A549 (cell line): ENCODE measurements around the gene RASGRP2. TPM values are rescaled to one million over a fixed set of nuclear protein-coding genes. Genes with fewer than 3 reads are reported as not detected.

ENCODE experiments used
- ATAC-seq, 2 experiments: fragments of 200-7000 bp in 1 of 2; fragments of >200 bp in 1 of 2; cut with Nextera tagmentation in 1 of 2; cut with Tn5 transposase in 1 of 2; 3 replicates each; pipeline versions ENCODE4 v1.8.0 to v1.9.1; 2018 to 2020; ENCODE audit warnings: mild to moderate bottlenecking in 1 of 2, moderate library complexity in 1 of 2
- CTCF ChIA-PET: fragments of 300-600 bp; sonication (Branson Sonifier 250); formaldehyde crosslinking; extraction: SDS; loops from one replicate; lab custom pipeline; 2021; ENCODE audit warnings: antibody characterized with exemption, inconsistent platforms; lab: Yijun Ruan, JAX
- POLR2A ChIA-PET: fragments of 350-600 bp; formaldehyde crosslinking; extraction: SDS; loops from one replicate; lab custom pipeline; 2021; ENCODE audit warnings: antibody characterized with exemption, inconsistent platforms; lab: Yijun Ruan, JAX
- DNase-seq, 2 experiments: peaks; one replicate each; pipeline versions ENCODE4 v3.0.0 to v3.0.0-alpha.2; 2011 to 2016; ENCODE audit warnings: low read depth in 1 of 2, low spot score in 1 of 2
- FAIRE-seq: peaks from 2 replicates; lab custom pipeline; 2011; peaks lifted over from hg19 to GRCh38; lab: Jason Lieb, UNC
- H3K27ac ChIP-seq, 2 experiments: fragments of >200 bp; sonication (Bioruptor Twin); formaldehyde crosslinking; 3 replicates each; pipeline ENCODE4 v1.5.1; 2016 to 2017
- H3K4me1 ChIP-seq: fragments of >200 bp; sonication (Bioruptor Twin); formaldehyde crosslinking; 3 replicates; pipeline ENCODE4 v1.6.1; 2016
- H3K4me2 ChIP-seq: fragments of >200 bp; sonication (Bioruptor Twin); formaldehyde crosslinking; 3 replicates; pipeline ENCODE4 v1.6.1; 2016
- H3K4me3 ChIP-seq: fragments of >200 bp; sonication (Bioruptor Twin); formaldehyde crosslinking; 3 replicates; pipeline ENCODE4 v1.5.1; 2016
- H3K9me3 ChIP-seq: fragments of >200 bp; sonication (Bioruptor Twin); formaldehyde crosslinking; 3 replicates; pipeline ENCODE4 v1.6.1; 2016
- ATOH8 ChIP-seq: fragments of 250-450 bp; sonication (Bioruptor Pico); IDR thresholded peaks from 2 replicates; pipeline ENCODE4 v1.5.0; 2020; ENCODE audit warnings: low read depth, mild to moderate bottlenecking, moderate library complexity
- BHLHE40 ChIP-seq: IDR thresholded peaks from 2 replicates; pipeline ENCODE4 v1.6.1; 2012; ENCODE audit warnings: low read depth, low read length, inconsistent platforms
- CHD2 ChIP-seq: fragments of 150-350 bp; IDR thresholded peaks from 2 replicates; pipeline ENCODE4 v1.6.1; 2014; ENCODE audit warnings: low read length; ENCODE audit not compliant: partially characterized antibody
- CHD4 ChIP-seq: fragments of 200-600 bp; sonication (generic); IDR thresholded peaks from 2 replicates; pipeline ENCODE4 v1.6.1; 2016; ENCODE audit warnings: antibody characterized with exemption, mild to moderate bottlenecking, borderline replicate concordance
- CTCF ChIP-seq: fragments of >200 bp; sonication (Bioruptor Twin); formaldehyde crosslinking; IDR thresholded peaks from 3 replicates; pipeline ENCODE4 v1.5.1; 2016
- E2F6 ChIP-seq: IDR thresholded peaks from 2 replicates; pipeline ENCODE4 v1.6.1; 2012; ENCODE audit warnings: low read depth, borderline replicate concordance
- EHF ChIP-seq: fragments of 250-450 bp; sonication (Bioruptor Pico); IDR thresholded peaks from 2 replicates; pipeline ENCODE4 v1.5.0; 2020; ENCODE audit warnings: mild to moderate bottlenecking
- ESRRA ChIP-seq: fragments of 150-350 bp; IDR thresholded peaks from 2 replicates; pipeline ENCODE4 v1.6.1; 2014; ENCODE audit warnings: mild to moderate bottlenecking, low read length, borderline replicate concordance
- FOSB ChIP-seq: fragments of 250-450 bp; sonication (Bioruptor Pico); IDR thresholded peaks from 2 replicates; pipeline ENCODE4 v1.5.0; 2020; ENCODE audit warnings: mild to moderate bottlenecking, moderate library complexity
- FOXS1 ChIP-seq: fragments of 250-450 bp; sonication (Bioruptor Pico); IDR thresholded peaks from 2 replicates; pipeline ENCODE4 v1.5.0; 2020; ENCODE audit warnings: mild to moderate bottlenecking, moderate library complexity
- GATA3 ChIP-seq: IDR thresholded peaks from 2 replicates; pipeline ENCODE4 v1.6.1; 2012; ENCODE audit warnings: borderline replicate concordance
- HOXA7 ChIP-seq: fragments of 250-450 bp; sonication (Bioruptor Pico); IDR thresholded peaks from 2 replicates; pipeline ENCODE4 v1.5.0; 2020; ENCODE audit warnings: mild to moderate bottlenecking, moderate library complexity
- HOXB5 ChIP-seq: fragments of 250-450 bp; sonication (Bioruptor Pico); IDR thresholded peaks from 2 replicates; pipeline ENCODE4 v1.5.0; 2020; ENCODE audit warnings: mild to moderate bottlenecking, moderate library complexity
- JUNB ChIP-seq: fragments of >200 bp; sonication (Bioruptor Twin); formaldehyde crosslinking; IDR thresholded peaks from 2 replicates; pipeline ENCODE4 v1.6.1; 2016
- KDM1A ChIP-seq: fragments of 200-600 bp; sonication (generic); IDR thresholded peaks from 2 replicates; pipeline ENCODE4 v1.6.1; 2016; ENCODE audit warnings: low read depth, mild to moderate bottlenecking
- KDM5A ChIP-seq: fragments of 200-600 bp; sonication (generic); IDR thresholded peaks from 2 replicates; pipeline ENCODE4 v1.6.1; 2016; ENCODE audit warnings: antibody characterized with exemption, mild to moderate bottlenecking
- MAFK ChIP-seq: fragments of 450-650 bp; IDR thresholded peaks from 2 replicates; pipeline ENCODE4 v1.6.1; 2014; ENCODE audit not compliant: partially characterized antibody
- MAZ ChIP-seq: fragments of 150-350 bp; IDR thresholded peaks from 2 replicates; pipeline ENCODE4 v1.6.1; 2014; ENCODE audit warnings: antibody characterized with exemption, low read depth, low read length, borderline replicate concordance
- MYC ChIP-seq: IDR thresholded peaks from 2 replicates; pipeline ENCODE4 v1.6.1; 2012; ENCODE audit warnings: mild to moderate bottlenecking, inconsistent platforms, low read length, improper control_type of control experiment, borderline replicate concordance
- NFE2L2 ChIP-seq: fragments of 150-350 bp; conservative IDR thresholded peaks from 2 replicates; pipeline ENCODE4 v1.6.1; 2014; ENCODE audit warnings: low read length
- PBX3 ChIP-seq: IDR thresholded peaks from 2 replicates; pipeline ENCODE4 v1.6.1; 2012
- POLR2A ChIP-seq: IDR thresholded peaks from 2 replicates; pipeline ENCODE4 v1.6.1; 2012; ENCODE audit warnings: mild to moderate bottlenecking, low read length
- RARB ChIP-seq: fragments of 250-450 bp; sonication (Bioruptor Pico); IDR thresholded peaks from 2 replicates; pipeline ENCODE4 v1.8.0; 2021; ENCODE audit warnings: mild to moderate bottlenecking, moderate library complexity
- RNF2 ChIP-seq: fragments of 200-600 bp; sonication (generic); IDR thresholded peaks from 2 replicates; pipeline ENCODE4 v1.6.1; 2016; ENCODE audit warnings: low read depth, mild to moderate bottlenecking, antibody characterized with exemption, moderate library complexity, borderline replicate concordance
- TFCP2L1 ChIP-seq: fragments of 250-450 bp; sonication (Bioruptor Pico); IDR thresholded peaks from 2 replicates; pipeline ENCODE4 v1.5.0; 2021; ENCODE audit warnings: mild to moderate bottlenecking
- ZFP36 ChIP-seq: fragments of 450-650 bp; IDR thresholded peaks from 2 replicates; pipeline ENCODE4 v1.6.1; 2014; ENCODE audit warnings: borderline replicate concordance; ENCODE audit not compliant: partially characterized antibody
- ZSCAN20 ChIP-seq: fragments of 250-450 bp; sonication (Bioruptor Pico); IDR thresholded peaks from 2 replicates; pipeline ENCODE4 v1.8.0; 2022; ENCODE audit warnings: mild to moderate bottlenecking, moderate library complexity
- WGBS: methylation state at CpG from one replicate; pipeline ENCODE4 v1.1.6; 2017; ENCODE audit errors: missing lambda C conversion rate; 5-methylcytosine and 5-hydroxymethylcytosine counted together
- polyA plus RNA-seq, 4 experiments: library from polyadenylated mRNA; depleted of rRNA in 3 of 4; stranded (reverse); fragments of >200 nt; fragmentation: RNase III in 1 of 4; extraction: RNeasy Plus Mini Kit Qiagen cat#74134 plus additional on column Dnase treatment in 1 of 4; gene quantifications; 2 replicates in 3 of 4; 3 replicates in 1 of 4; pipeline ENCODE4 v1.2.3, GENCODE V29; 2011 to 2017
- TF ChIP-seq, protein P1 (sequence below): fragments of 150-350 bp; IDR thresholded peaks from 2 replicates; pipeline ENCODE4 v1.6.1; 2014; ENCODE audit warnings: low read depth, mild to moderate bottlenecking, low read length
- TF ChIP-seq, protein P2 (sequence below): IDR thresholded peaks from 2 replicates; pipeline ENCODE4 v1.6.1; 2012

RASGRP2 gene
- polyA plus RNA-seq, 2 of the 4 experiments (the other 2 are of a cell fraction) = 0.88 to 0.89 TPM

DNA sequence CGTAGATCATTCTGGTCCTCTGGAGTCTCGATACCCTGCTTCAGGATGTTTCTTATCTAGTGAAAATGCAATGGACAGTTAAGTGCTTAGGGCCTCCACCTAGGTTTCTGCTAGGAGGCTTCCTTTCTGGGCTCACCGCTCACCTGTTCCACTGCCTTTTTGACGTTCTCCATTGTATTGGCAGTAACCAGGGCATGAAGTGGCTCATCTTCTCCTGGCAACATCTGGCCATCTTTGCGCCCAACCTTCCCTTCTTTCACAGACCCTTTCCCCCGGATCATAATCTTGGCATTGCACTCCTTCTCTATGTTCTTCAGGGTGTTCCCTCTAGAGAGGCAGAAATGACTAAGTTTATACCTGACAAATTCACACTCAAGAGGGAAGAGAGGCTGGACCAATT lies 25.3 kb upstream of the RASGRP2 start:
- DNase-seq = no peak
- no peak overlapping the region for H3K27ac ChIP-seq
- TF ChIP-seq PBX3 (no peak), CTCF (no peak), KDM1A (no peak), RNF2 (no peak), ZFP36 (no peak), ZSCAN20 (CRISPR knock-in tag) (no peak), MYC (no peak), HOXA7 (CRISPR knock-in tag) (no peak), BHLHE40 (no peak), MAZ (no peak), TFCP2L1 (CRISPR knock-in tag) (no peak), ATOH8 (CRISPR knock-in tag) (no peak)
- TF ChIP-seq, protein P1, sequence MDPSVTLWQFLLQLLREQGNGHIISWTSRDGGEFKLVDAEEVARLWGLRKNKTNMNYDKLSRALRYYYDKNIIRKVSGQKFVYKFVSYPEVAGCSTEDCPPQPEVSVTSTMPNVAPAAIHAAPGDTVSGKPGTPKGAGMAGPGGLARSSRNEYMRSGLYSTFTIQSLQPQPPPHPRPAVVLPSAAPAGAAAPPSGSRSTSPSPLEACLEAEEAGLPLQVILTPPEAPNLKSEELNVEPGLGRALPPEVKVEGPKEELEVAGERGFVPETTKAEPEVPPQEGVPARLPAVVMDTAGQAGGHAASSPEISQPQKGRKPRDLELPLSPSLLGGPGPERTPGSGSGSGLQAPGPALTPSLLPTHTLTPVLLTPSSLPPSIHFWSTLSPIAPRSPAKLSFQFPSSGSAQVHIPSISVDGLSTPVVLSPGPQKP = no peak
- 91% methylated on average over 6 of the region's 6 CpGs for WGBS
- H3K4me3 ChIP-seq = no peak overlapping the region
- ChIA-PET POLR2A (interaction anchor here (3.4 kb wide), 1 partner anchor 9 kb away, joined by 10 read pairs; the partner anchor contains the start of gene SF1), CTCF (interaction anchor here (1.0 to 2.5 kb wide), 2 partner anchors 26 to 36 kb away, joined by 6 to 11 read pairs; partner anchors contain the start of gene RASGRP2)
- no peaks in the 10 kb centered on the region for H3K9me3 ChIP-seq
- no peak for ATAC-seq
- no peak for FAIRE-seq
- peaks cover 16% of the 10 kb centered on the region; the same call in 2 of the 3 replicates for H3K4me1 ChIP-seq
- no peak overlapping the region for H3K4me2 ChIP-seq

DNA sequence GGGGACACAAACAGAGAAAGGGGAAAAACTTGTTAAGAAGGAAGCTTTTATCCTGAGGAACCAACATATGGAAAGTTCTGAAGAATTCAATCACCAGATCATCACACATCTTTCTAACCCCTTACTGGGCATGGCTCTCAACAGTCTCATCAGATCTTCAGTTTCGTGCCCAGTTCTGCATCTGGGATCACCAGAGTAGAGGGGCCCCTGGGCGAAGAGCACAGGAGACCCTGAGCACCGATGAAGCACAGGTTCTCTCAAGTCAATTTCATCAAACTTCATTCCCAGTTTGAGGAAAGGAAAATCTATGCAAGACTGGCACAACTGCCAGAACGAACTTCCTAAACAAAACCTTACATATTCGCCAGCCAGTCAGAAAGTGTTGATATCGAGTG lies 24.4 kb upstream of the RASGRP2 start:
- DNase-seq (no peak), ATAC-seq (peak in 1 of 2 experiments; percentile 5; a peak in 1 of 6 replicates), FAIRE-seq (no peak)
- 96% methylated on average over 6 of the region's 6 CpGs for WGBS
- no peak overlapping the region for H3K4me2 ChIP-seq
- no peak overlapping the region for H3K27ac ChIP-seq
- ChIA-PET POLR2A (interaction anchor here (3.4 kb wide), 1 partner anchor 10 kb away, joined by 10 read pairs; the partner anchor contains the start of gene SF1), CTCF (interaction anchor here (0.9 to 7.1 kb wide), 11 partner anchors 8 to 500 kb away, joined by 3 to 73 read pairs (median 4); partner anchors contain the start of genes PYGM and SF1)
- no peak overlapping the region for H3K4me3 ChIP-seq
- TF ChIP-seq POLR2A = no peak
- TF ChIP-seq EHF = no peak
- TF ChIP-seq FOSB (CRISPR knock-in tag) = no peak
- TF ChIP-seq, protein P2, sequence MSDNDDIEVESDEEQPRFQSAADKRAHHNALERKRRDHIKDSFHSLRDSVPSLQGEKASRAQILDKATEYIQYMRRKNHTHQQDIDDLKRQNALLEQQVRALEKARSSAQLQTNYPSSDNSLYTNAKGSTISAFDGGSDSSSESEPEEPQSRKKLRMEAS = no peak
- no peak for TF ChIP-seq KDM5A
- no peak for TF ChIP-seq RNF2
- TF ChIP-seq FOXS1 (CRISPR knock-in tag) = no peak
- TF ChIP-seq ZFP36 = no peak
- TF ChIP-seq RARB (CRISPR knock-in tag) = no peak
- no peak for TF ChIP-seq NFE2L2
- no peak for TF ChIP-seq MAZ
- TF ChIP-seq HOXB5 (CRISPR knock-in tag) = no peak
- no peak for TF ChIP-seq CHD2
- no peak for TF ChIP-seq GATA3
- no peak for TF ChIP-seq E2F6
- no peak for TF ChIP-seq MAFK
- TF ChIP-seq ESRRA = no peak
- no peak for TF ChIP-seq JUNB
- TF ChIP-seq CHD4 = no peak
- peaks cover 13% of the 10 kb centered on the region; the same call in 2 of the 3 replicates for H3K4me1 ChIP-seq
- no peaks in the 10 kb centered on the region for H3K9me3 ChIP-seq
